ENCODE results near the gene ARFGEF3.

Gene ARFGEF3

DNA sequence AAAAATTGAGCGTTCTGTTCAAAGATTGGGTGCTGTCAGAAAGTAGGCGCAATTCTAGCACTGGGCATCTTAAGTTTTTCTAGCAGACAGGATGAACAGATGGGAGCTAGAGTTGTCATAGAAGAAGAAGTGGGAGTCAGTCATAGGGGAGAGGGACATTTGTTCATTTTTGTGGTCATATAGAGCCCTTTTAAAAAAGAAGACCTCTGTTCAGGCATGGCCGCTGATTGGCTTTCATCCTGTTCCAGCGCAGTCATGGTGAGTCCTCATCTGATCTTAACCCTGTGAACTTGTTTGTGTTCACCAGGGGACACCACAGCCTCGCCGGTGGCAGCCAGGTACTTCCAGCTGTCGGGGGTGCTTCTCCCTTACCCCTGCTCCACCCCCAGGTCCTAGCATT lies 86.3 kb downstream of the ARFGEF3 start (continued):
- TF ChIP-seq HOXC10 (CRISPR knock-in tag; IDR thresholded peaks at IDR 0.05) = no peak
- TF ChIP-seq ZNF114 (tag by site-specific recombination; IDR thresholded peaks at IDR 0.05) = no peak
- no peak for TF ChIP-seq ZBTB7A (tag by site-specific recombination; IDR thresholded peaks at IDR 0.05; ENCODE audit: low read depth)
- TF ChIP-seq ZNF202 (tag by site-specific recombination; IDR thresholded peaks at IDR 0.05; ENCODE audit: borderline replicate concordance) = no peak

DNA sequence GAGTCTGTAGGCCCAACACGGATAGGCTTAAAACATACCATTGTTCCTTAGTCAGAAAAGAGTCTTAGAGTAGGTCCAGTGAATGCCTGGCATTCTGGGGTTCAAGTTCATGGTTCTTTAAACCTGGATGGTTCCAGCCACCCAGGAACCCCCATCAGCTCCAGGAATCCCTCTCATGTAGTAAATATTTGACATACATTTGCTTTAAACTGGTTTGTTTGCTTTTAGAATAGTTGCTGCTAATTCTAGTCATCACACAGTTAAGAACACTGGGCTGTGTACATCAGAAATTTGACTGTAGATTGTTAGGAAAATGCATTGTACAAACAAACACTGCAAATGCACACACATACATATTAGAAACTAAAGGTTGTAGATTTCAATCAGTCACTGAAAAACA lies 87.1 kb downstream of the ARFGEF3 start:
- no peak for TF ChIP-seq ZNF561 (tag by site-specific recombination; IDR thresholded peaks at IDR 0.05; ENCODE audit: borderline replicate concordance)
- TF ChIP-seq ZNF416 (tag by site-specific recombination; IDR thresholded peaks at IDR 0.05) = no peak
- no peak for TF ChIP-seq OVOL3 (tag by site-specific recombination; IDR thresholded peaks at IDR 0.05)
- TF ChIP-seq, protein P1, sequence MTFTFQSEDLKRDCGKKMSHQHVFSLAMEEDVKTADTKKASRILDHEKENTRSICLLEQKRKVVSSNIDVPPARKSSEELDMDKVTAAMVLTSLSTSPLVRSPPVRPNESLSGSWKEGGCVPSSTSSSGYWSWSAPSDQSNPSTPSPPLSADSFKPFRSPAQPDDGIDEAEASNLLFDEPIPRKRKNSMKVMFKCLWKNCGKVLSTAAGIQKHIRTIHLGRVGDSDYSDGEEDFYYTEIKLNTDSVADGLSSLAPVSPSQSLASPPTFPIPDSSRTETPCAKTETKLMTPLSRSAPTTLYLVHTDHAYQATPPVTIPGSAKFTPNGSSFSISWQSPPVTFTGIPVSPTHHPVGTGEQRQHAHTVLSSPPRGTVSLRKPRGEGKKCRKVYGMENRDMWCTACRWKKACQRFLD (tag by site-specific recombination; IDR thresholded peaks at IDR 0.05) = no peak
- TF ChIP-seq ZNF707 (tag by site-specific recombination; IDR thresholded peaks at IDR 0.05) = no peak
- no peak for TF ChIP-seq EGR2 (tag by site-specific recombination; IDR thresholded peaks at IDR 0.05; ENCODE audit: low read depth)
- TF ChIP-seq ZNF555 (tag by site-specific recombination; conservative IDR thresholded peaks at IDR 0.05) = no peak
- TF ChIP-seq ZNF394 (tag by site-specific recombination; IDR thresholded peaks at IDR 0.05; ENCODE audit: borderline replicate concordance) = no peak
- TF ChIP-seq ZNF112 (tag by site-specific recombination; IDR thresholded peaks at IDR 0.05) = no peak
- no peak for TF ChIP-seq ZNF175 (tag by site-specific recombination; IDR thresholded peaks at IDR 0.05)
- TF ChIP-seq, protein P2, sequence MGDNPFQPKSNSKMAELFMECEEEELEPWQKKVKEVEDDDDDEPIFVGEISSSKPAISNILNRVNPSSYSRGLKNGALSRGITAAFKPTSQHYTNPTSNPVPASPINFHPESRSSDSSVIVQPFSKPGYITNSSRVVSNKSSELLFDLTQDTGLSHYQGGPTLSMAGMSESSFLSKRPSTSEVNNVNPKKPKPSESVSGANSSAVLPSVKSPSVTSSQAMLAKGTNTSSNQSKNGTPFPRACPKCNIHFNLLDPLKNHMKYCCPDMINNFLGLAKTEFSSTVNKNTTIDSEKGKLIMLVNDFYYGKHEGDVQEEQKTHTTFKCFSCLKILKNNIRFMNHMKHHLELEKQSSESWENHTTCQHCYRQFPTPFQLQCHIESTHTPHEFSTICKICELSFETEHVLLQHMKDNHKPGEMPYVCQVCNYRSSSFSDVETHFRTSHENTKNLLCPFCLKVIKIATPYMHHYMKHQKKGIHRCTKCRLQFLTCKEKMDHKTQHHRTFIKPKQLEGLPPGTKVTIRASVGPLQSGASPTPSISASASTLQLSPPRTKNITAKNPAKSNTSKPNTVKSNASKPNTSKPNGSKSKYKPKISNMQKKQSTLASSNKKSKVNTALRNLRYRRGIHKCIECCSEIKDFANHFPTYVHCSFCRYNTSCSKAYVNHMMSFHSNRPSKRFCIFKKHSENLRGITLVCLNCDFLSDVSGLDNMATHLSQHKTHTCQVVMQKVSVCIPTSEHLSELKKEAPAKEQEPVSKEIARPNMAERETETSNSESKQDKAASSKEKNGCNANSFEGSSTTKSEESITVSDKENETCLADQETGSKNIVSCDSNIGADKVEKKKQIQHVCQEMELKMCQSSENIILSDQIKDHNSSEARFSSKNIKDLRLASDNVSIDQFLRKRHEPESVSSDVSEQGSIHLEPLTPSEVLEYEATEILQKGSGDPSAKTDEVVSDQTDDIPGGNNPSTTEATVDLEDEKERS (tag by site-specific recombination; IDR thresholded peaks at IDR 0.05) = no peak
- TF ChIP-seq ZNF830 (tag by site-specific recombination; IDR thresholded peaks at IDR 0.05; ENCODE audit: low read depth) = no peak
- TF ChIP-seq ZNF654 (tag by site-specific recombination; IDR thresholded peaks at IDR 0.05; ENCODE audit: low read depth) = no peak
- no peak for TF ChIP-seq ZNF501 (tag by site-specific recombination; IDR thresholded peaks at IDR 0.05)
- TF ChIP-seq ZNF560 (tag by site-specific recombination; IDR thresholded peaks at IDR 0.05; ENCODE audit: borderline replicate concordance) = no peak
- TF ChIP-seq YY2 (tag by site-specific recombination; IDR thresholded peaks at IDR 0.05) = no peak
- no peak for TF ChIP-seq ZNF747 (tag by site-specific recombination; IDR thresholded peaks at IDR 0.05)
- TF ChIP-seq, protein P3, sequence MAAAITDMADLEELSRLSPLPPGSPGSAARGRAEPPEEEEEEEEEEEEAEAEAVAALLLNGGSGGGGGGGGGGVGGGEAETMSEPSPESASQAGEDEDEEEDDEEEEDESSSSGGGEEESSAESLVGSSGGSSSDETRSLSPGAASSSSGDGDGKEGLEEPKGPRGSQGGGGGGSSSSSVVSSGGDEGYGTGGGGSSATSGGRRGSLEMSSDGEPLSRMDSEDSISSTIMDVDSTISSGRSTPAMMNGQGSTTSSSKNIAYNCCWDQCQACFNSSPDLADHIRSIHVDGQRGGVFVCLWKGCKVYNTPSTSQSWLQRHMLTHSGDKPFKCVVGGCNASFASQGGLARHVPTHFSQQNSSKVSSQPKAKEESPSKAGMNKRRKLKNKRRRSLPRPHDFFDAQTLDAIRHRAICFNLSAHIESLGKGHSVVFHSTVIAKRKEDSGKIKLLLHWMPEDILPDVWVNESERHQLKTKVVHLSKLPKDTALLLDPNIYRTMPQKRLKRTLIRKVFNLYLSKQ (tag by site-specific recombination; IDR thresholded peaks at IDR 0.05; ENCODE audit: borderline replicate concordance) = no peak
- Histone ChIP-seq H3K4me3 (ENCODE audit: low read depth, low read length) (no peak overlapping the region), H3K27ac (ENCODE audit: extremely low read depth, low read depth, low read length) (no peak overlapping the region), H3K4me1 (ENCODE audit: control insufficient read depth, insufficient read depth, low read length) (no peaks in the 10 kb centered on the region), H3K36me3 (ENCODE audit: control insufficient read depth in 2 of 2, insufficient read depth in 1 of 2, low read length in 2 of 2) (peaks cover 0 to 15% of the 10 kb centered on the region in 2 experiments; a peak in 1 of 3 replicates), H3K9me3 (ENCODE audit: control insufficient read depth, insufficient read depth, low read depth, low read length) (no peaks in the 10 kb centered on the region)
- POLR2A ChIA-PET = no interaction called here
- CTCF ChIA-PET = interaction anchor here (1.6 kb wide), 1 partner anchor 11 kb away, joined by 5 read pairs; no protein-coding TSS in a partner anchor
